Eye (tissue), 1 donor: ENCODE data around the gene PXN.
"Not testable (repeated sequence)": the region's sequence is repeated elsewhere in the genome, so short reads cannot be mapped to it uniquely, and the experiment has no call there.

Source experiments
- DNase-seq: peaks from one replicate; pipeline ENCODE4 v3.0.0-alpha.2; 2015

The PXN gene

DNA sequence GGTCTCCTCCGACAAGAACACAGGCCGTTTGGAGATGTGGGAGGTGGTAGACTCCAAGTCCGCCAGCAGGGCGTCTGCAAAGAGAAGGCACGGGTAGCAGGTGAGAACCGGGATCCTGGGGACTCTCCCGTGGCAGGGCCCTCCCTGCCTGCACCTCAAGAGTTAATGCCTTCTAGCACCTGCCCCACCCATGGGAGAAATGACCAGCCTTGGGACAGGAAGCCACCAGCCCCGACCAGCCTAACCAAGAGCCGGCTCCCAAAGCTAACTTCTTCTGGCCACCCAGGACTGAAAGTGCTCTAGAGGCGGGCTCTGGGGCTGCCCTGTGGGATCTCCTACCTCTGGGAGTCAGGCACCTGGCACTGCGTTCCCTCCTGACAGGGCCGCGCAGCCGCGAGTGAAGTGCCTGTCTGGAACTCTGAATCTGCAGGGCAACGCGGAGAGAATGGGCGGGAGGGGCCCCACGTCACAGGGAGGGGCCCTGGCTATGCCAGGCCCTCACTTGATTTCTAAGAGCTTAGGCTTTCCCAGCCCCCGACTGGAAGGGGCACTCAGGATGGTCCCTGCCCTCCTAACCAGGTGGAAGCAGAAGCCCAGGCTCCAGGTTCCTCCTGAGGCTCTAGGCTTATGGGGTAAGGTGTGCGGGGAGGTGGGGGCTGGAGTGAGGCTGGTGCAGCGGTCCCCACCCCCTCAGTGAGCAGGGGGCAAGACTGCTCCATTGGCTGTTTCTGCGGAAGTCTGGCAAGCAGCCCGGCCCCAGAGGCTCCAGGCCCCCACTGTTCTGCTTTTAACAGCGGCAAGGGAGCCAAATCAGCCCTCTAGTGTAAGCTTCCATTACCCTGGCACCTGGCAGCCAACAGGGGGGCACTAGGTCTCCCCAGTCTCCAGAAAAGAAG is 41.0 kb downstream of the PXN start:
- DNase-seq, result no peak

GRCh38 chr12:120223458-120224303 is 41.8 kb downstream of the PXN start:
- no peak for DNase-seq

DNA sequence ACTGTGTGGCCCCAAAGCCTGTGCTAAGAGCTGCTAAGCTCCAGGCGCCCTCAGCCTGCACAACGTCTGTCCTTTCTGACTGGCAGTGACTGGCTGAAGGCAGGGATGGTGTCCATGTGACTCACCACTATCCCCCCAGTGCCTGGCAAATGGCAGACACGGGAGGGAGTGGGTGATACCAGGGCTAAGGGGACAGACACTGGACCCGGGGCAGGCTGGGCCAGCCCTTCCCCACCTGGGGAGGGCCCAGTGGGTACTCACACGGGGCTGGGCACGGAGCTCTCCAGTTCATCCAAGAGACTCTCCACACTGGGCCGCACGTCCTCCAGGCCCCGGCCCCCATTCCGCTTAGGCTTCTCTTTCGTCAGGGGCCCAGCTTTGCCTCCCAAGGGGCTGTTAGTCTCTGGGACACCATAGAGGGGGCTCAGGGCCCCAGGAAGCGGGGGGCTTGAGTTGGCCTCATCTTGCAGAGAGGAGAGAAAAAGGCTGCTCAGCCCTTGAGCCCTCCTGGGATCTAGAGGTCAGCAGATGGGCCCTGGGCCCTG is 43.2 kb downstream of the PXN start:
- no peak for DNase-seq

- no peak for DNase-seq
Measured at GRCh38 chr12:120221576-120221900, 44.0 kb downstream of the PXN start.

- DNase-seq, result peak; percentile 27
Measured at GRCh38 chr12:120220838-120221575, 44.5 kb downstream of the PXN start.

DNA sequence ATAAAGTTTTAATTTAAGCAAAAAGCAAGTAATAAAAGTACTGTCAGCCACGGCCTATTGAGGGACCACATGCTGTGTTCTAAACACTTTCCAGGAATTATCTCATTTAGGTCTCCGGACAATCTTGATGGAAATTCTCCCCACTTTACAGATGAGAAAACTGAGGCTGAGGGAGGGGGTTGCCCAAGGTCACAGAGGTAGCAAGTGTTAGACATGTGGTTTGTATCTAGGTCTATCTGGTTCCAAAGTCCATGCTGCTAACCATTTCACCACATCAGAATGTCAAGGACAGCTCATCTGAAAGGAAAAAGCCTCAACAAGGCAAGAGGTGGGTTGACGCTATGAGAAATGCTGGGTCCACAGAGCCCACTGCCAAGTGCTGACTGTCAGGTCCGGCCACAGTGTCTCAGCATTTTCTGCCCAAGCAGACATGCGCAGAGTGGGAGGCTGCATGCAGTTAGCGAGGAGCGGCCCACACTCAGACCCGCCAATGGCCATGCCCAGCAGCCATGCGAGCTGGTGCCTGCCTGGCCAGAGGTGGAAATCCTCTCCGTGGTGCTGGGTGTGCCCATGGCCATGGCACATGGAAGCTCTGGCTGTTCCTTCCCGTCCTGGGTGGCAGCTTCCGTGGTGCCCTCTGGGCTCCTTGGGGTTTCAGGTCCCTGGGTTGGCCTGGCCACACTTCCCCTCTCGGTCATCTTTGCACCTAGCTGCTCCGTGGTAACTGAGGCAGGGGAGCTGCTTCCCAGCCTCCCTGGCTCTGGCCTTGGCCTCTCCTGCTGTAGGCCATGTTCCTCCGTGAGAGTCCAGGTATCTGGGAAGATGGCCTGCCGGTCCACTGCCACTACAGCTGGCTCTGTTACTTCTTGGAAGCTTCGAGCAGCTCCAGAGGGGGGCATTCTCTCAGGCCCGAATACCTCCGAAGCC is 46.6 kb downstream of the PXN start:
- DNase-seq, result no peak

DNA sequence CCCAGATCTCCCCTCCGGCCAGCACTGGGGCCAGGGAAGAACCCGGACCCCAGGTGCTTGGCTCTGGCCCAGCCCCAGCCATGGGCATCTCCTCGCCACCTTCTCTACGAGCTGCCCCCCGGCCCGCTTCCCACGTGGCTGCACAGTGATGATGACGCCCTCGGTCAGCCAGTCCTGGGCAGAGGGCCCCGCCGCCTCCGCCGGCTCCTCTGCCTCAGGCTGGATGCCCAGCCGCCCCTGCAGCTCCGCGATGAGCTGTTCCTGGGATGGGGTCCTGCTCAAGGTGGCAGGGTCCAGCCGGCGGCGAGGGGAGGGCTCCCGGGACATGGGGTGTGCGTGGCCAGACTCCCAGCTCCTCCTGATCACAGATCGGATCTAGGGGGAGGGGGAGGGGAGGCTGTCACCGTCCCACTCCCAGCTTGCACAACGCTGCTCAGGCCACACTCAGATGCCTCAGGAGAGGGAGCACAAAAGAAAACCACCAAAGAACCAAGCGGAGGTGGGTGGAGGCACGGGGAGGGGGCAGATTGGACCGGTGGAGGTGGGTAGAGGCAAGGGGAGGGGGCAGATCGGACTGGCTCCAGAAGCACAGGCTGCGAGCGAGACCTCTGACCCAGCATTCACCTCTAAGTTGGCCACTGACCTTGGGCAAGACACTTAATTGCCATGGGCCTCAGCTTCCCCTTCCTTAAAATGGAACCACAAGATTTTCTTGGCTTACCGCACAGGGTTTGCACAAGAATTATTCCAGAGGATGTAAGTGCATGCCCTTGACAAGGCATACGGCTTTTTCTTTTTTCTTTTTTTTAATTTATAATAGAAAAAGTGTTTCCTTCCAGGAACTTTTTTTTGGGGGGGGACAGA is 48.6 kb downstream of the PXN start:
- DNase-seq, result no peak

DNA sequence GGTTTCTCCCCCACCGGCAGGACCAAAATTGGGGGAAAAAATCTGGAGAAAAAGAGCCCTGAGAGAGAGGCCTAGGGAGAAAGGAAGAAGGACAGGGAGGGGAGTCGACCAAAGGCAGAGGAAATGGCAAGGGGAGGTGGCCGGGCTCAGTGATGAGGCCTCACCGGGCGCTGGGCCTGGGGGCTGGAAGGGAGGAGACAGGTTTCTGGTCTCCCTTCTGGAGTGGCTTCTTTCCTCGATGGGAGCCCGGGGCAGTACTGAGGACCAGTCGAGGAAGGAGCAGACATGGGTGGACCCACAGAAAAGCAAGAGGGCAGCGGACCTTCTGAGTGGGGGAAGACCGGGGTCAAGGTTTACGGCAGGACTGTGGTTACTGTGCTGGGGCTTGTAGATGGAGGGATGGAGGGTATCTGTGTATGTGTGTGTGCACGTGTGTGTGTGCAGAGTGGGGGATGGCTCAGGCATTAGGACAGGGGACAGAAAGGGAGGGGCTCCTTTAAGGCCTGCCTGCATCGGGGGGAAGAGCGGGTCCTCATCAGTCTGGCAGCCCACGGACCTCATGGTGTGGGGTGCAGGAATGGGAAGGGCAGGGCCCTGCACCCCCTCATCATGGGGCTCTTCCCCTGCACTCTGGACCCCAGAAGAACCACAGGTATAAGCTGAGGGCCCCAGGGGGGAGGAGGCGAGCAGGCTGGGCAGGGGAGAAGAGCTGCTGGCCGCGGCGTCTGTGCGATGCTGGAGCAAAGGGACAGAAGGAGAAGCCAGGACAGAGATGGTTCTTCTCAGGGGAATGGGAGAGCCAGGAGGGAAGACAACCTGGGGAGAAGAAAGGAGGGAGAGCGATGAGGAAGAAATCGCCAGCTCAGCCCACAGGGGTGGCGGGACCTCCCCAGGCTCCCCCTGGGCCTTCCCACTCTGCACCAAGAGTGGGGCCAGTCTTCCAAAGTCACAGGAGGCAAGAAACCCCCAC is 49.5 kb downstream of the PXN start:
- DNase-seq, result no peak

- no peak for DNase-seq
Measured at GRCh38 chr12:120215357-120215735, 50.2 kb downstream of the PXN start.

GRCh38 chr12:120214626-120215356 is 50.7 kb downstream of the PXN start:
- no peak for DNase-seq

GRCh38 chr12:120213758-120214157 is 51.8 kb downstream of the PXN start:
- DNase-seq, result no peak

DNA sequence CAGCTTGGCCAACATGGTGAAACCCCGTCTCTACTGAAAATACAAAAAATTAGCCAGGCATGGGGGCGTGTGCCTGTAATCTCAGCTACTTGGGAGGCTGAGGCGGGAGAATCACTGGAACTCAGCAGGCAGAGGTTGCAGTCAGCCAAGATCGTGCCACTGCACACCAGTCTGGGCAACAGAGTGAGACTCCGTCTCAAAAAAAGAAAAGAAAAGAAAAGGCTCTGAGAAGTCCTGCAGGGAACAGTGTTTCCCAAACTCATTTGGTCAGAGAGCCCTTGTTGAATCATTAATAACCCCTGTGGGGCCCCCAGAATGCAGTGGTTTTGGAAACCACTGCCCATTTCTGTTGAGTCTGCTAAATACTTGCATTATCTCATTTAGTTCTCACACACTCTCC is 52.3 kb downstream of the PXN start:
- DNase-seq, result not testable (repeated sequence)

GRCh38 chr12:120212301-120212700 is 53.2 kb downstream of the PXN start:
- DNase-seq, result no peak

DNA sequence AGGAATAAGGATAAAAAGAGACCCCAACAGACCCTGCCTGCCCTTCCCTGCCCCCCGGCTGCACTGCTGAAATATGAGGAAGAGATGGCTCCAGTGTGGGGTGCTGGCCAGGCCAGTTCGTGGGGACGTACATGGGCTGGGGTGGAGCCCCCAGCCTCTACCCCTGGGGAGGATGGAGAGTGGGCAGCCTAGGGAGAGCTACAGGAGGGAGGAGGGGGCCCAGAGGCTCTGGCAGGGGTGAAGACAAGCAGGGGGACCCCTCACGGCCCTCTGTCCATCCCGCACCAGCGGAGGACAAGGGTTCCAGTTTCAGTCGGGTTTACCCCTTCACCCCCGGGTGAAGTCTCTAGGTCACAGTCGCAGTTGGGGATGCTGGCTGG is 53.6 kb downstream of the PXN start:
- no peak for DNase-seq

DNA sequence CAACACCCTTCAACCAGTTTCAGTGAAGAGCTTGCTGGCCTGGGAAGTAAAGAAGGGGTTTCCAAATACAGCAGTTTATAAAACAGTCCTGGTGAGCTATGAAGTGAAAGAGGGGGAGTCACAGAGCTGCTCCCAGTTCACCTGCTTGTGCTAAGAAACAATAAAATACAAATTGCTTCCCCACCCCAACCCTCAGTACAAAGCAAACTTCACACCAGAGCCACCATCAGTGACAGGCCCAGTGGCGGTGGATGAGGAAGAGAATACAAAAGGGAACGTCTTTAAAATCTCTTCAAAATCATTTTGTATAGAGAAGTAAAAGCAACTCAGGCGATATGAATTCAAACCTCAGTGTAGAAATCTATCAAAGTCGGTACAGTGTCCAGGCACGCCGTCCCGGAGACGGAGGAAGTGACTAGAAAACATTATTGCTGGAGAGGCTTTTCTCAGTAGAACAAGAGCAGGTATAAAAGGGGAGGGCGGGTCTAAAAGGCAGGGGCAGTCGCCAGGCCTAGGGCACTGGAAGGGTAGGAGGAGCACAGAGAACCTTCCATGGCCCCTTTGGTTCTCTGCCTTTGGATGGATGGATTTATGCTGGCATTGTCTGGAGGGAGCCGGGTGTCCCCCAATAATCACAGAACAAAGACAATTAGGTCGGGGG is 54.2 kb downstream of the PXN start:
- DNase-seq, result no peak

DNA sequence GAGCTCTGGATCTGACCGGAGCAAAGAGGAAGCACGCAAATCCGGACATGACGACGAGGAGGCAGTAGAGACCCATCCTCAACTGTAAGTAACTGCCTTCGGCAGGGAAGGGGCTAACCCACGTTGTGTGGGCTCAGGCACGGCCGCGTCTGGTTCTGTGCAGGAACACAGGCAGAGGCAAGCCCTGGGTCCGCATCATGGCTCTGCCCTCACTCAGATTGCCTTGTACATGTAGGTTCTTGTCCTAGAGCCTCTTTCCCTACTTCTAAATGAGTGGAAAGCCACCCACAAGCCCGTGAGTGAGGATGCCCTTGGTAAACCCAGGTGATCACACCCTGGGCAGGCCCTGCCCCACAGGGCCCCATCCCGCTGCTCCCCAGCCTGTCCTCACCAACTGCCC is 55.7 kb downstream of the PXN start:
- DNase-seq, result no peak

GRCh38 chr12:120207227-120207626 is 58.3 kb downstream of the PXN start:
- no peak for DNase-seq

DNA sequence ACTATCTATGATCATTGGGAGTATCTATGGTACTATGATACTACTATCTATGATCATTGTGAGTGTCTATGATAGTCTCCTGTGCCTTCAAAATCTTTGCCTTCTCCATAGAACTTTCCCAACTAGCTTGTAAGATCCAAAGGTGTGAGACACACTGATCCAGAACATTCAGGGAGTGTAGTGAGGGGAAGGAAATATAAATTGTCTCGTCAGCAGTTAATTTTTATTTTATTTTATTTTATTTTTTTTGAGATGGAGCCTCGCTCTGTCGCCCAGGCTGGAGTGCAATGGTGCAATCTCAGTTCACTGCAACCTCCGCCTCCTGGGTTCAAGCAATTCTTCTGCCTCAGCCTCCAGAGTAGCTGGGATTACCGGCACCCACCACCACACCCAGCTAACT is 58.7 kb downstream of the PXN start:
- DNase-seq, result not testable (repeated sequence)

DNA sequence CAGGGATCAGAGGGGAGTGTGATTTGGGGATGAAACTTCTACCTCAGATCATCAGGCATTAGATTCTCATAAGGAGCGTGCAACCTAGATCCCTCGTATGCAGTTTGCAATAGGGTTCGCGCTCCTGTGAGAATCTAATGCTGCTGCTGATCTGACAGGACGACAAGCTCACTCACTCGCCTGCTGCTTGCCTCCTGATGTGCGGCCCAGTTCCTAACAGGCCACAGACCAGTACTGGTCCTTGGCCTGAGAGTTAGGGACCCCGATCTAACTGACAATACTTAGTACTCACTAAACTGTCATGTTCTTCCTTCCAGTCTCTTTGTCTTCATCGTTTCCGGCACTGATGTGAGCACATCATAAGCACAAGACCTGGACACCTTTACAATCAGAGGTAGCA is 59.3 kb downstream of the PXN start:
- no peak for DNase-seq
